Measurements from ENCODE around the gene PEA15. TPM values are rescaled to one million over a fixed set of nuclear protein-coding genes. Genes with fewer than 3 reads are reported as not detected.
A peak's percentile ranks its signal among the peaks of the same experiment; 100 is the strongest.

Gene PEA15
- total RNA-seq, 1 experiment from 2014 or later, result 240 TPM

DNA sequence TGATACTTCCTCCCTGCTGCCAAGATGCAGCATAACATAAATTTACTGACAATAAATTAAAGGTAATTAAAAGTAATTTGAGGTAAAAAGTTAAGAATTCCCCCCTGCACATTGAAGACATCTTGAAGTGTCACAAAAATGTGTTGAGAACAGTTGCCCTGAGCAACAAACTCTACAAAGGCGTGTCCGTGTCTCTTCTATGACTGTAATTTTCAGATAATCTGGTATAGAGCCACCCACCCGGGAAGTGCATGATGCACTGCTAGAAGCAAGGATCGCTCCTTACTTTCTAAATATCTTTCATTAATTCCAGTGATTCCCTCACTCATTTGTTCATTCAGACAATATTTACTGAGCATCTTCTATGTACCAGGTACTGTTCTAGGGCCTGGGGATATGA is 25.8 kb upstream of the PEA15 start:
- no peak for DNase-seq (ENCODE audit: low read depth)

DNA sequence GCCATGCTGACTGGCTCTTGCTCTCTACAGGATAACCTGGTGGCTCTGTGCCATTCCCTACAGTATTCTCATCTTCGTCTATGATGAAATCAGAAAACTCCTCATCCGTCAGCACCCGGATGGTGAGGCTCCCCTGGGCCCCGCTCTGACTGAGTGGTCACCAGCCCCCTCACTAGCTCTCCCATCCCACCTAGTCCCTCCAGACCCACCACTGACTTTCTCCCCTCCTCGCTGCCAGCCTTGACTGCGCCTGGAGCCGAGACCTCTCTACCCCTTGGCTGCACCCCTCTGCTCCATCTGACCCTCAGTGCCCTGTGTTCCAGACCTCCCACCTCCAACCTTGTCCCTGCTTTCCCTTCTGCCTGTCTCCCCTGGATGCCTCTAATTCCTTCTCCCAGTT is 18.9 kb upstream of the PEA15 start:
- DNase-seq (ENCODE audit: low read depth), result no peak

DNA sequence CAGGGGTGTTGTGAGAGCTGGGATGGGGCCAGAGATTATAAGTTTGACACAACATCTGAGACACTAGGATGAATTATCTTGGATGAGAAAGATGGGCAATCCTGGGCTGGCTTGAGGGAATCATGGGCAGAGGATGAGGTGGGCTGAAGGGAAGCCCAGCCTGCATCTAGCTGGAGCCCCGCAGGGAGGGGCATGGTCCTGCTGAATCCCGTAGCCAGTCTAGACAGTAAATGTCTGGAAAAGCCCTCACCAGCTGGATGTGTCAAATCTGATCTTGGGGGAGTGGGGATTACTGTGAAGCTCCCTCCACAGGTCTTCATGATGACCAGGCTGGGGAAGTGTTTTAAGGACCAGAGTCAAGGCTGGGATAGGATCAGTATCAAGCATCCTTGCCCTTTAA is 18.5 kb upstream of the PEA15 start:
- DNase-seq (ENCODE audit: low read depth), result no peak

DNA sequence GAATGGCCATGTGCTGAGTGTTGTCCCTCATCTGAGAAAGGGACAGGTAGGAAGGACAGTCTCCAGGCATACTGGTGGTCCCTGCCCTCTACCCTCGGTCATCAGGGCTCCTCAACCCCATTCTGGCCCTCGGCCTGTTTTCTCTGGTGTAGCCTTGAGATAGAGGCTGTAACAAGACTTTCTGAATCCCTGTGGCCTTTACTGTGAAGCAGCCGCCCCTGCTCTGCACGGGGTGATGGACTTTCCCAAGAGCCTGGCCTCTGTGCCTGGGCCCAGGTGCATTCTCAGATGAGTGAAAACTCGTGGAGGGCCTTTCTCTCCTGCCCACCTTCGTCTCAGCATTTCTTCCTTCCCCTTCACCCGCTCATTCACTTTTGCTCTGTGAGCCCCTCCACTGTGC is 17.8 kb upstream of the PEA15 start:
- no peak for DNase-seq (ENCODE audit: low read depth)

DNA sequence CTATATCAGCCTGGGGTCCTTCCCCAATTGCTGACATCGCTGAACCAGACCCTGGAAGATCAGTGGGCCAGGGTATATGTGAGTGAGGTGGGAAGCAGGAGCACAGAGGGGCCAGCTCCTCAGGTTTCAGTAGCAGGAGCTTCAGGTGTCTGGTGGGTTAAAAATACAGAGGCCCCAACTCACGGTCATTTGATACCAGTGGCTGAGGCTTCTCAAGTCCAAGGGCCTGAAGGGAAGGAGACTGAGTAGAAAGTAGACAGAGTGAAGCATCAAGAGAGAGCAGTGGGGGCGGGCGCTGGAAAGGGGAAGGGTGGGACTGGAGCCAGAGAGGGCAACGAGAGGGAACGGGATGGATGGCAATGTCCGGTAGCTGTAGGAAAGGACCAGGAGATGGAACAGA is 16.8 kb upstream of the PEA15 start:
- no peak for DNase-seq (ENCODE audit: low read depth)

DNA sequence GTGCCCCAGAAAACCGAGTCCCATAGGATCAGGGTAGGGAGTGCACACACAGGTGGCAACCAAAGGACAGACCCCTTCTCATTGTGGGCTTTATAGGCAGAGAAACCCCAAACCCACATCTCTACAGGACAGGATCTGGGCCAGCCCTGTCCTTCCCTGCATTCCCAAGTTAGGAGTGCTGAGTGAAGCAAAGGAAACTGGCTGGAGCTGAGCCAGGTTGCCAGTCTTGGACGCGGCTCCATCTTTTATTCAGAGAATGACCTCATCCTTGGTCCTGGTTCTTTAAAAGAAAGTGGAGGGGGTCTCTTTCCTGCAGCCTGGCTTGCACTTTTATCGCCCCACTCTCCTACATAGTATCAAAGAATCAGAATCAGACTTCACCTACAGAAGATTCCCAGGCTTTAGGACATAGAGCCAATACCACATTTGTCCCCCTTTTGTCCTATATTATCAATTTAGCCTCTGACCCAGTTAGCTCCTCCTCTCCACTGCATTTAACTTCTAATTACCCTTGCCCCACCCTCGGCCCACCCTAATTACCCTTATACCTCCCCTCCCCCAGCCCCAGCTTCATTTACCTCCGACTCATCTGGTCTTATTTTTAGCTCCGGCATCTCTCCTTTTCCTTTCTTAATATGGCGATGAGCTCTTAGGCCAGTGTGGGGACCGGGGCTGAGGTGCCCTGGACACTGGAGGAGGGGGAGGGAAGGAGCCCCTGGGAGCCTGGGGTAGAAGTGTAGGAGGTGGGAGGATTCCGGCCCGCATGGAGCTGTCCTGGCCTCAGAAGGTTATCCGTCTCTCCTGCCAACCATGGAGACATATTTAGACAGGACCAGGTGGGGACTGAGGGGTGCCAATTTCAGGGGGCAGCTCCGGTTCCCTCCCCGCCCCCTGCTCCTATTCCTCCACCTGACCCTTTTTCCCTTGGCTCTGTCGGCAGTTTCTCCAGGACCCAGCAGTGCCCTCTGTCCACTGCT is 15.2 kb upstream of the PEA15 start, which contains the start of gene CASQ1:
Gene CASQ1 (plus strand): TSS at position 927 of the 977 bp plus-strand sequence. CDS start 177 bp downstream, outside the sequence.
- peak; percentile 55 for DNase-seq (ENCODE audit: low read depth)

DNA sequence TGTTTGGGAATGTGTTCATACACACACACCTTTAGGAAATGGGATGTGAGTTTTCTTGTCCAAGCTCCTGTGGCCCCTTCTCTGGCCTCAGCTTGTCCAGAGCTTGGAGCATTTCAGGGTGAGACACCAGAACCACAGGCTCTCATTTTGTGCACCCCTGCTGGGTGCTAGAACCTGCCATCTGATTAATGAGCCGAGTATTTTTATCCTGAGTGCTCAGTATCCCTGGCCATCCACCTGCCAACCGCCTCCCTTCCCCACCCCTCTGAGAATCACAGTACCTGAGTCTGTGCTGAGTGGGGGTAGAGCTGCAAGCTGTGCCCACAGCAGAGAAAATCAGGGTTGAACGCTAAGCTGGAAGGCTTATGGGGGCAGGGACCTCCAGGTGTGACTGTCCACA is 13.4 kb upstream of the PEA15 start:
- no peak for DNase-seq (ENCODE audit: low read depth)

DNA sequence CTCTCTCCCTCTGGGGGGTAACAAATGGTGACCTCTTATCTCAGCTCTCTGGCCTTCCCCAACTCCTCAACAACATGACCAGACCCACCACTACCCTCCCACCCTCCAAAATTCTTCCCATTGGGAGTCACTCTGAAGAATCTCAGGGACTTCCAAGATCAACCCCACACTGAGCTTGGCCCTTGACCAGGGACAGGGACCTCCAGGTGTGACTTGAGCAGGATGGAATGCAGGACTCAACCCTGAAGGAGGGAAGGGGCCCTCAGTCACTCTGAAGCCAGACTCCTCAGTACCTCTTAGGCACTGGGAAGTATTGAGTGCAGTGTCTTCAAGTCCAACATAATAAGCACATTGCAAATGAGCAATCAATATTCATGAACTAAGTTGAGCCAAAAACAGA is 12.9 kb upstream of the PEA15 start:
- peak; percentile 26 for DNase-seq (ENCODE audit: low read depth)

DNA sequence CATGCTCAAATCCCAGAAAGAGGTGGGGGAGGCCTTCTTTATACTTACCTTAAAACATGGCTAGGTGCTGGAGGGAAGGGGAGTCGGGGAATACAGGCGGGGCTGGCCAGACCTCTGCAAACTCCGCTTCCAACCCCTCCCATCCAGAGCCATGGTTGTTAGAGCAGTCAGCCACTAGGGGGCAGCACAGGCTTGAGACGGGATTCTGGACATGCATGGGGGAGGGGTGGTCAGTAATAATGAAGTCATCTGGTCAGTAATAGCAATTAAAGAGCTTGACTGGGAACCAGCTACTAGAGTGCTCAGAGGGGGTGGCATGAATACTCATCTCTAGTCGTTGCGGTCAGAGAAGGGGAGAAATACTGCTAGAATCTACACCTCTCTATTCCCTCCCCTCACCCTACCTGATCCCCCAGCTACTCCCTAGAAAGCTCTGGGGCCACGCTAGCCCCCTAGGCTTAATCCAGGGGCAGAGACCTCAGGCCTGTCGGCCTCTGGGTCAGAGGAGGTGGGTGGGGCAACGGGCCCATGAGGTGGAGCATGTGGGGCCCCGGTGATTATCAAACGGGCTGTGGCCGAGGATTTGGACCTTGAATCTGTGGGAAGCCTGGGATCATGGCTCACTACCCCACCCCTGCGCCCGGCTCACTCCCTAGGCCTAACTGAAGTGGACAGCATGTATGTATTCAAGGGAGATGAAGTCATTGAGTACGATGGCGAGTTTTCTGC is 11.9 kb upstream of the PEA15 start:
- peak; percentile 85 for DNase-seq (ENCODE audit: low read depth)

DNA sequence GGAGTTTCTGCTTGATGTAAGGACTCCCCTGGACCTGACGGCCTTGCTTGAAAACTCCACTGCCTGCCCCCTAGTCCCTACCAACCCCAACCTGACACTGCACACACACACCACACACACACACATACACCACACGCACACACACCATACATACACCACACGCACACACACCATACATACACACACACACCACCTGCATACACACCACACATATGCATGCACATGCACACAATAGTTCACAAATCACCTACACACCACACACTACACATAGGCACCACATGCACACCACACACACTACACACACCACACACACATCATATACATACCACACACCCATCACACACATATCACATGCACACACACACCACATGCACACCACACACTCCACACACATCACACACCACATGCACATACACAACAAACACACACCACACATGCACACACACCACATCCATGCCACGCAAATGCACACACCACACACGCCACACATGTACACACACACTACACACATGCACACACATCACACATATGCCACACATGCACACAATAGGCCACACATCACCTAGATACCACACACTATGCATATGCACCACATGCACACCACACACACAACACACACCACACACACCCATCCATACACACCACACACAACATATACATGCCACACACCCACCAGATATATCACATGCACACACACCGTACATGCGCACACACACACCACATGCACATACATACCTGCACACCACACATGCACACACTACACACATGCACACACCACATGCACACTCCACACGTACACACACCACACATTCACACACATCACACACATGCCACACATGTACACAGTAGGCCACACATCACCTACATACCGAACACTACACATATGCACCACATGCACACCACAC is 11.1 kb upstream of the PEA15 start:
- no peak for DNase-seq (ENCODE audit: low read depth)

DNA sequence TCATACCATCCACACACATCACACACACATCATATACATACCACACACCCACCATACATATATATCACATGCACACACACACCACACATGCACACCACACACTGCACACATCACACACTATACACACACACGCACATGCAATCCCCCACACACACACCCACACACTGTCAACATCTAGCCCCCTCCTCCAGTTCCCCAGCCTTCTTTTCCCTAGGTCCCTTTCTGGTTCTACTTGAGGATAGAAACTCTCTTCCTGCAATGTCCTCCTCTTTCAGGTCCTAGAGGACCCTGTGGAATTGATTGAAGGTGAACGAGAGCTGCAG is 10.5 kb upstream of the PEA15 start:
- DNase-seq (ENCODE audit: low read depth), result no peak

DNA sequence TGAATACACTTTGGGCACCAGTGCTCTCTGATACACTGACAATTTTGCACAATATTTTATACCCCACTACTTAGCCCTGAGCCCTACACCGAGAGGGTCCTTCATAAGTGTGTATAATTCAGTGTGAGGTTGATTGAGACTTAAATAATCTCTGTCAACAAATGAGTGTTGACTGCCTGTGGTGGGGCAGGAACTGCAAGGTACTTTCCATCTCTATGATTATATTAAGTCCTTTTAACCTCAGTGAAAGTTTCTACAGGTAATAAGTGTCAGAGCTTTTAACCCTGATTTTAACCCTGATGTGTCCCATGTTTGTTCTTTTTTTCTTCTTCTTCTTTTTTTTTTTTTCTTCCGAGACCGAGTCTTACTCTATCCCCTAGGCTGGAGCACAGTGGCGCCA is 9.0 kb upstream of the PEA15 start:
- DNase-seq (ENCODE audit: low read depth), result no peak

DNA sequence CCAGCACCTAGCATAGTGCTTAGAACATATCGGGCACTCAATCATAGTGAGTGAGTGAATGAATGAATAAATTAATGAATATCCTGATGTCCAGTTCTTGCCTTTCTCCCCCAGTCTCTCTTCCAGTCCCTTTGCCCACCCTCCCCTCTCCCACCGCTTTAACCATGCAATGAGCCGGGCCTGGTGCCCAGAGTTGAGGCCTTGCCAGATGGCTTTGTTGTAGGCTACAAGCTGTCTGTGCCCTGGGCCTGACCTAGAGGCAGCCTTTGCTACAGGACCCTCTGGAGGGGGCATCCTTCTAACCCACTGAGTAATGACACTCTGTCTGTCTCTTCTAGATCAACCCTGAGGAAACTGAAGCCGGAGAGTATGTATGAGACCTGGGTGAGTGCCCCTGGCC is 8.0 kb upstream of the PEA15 start:
- DNase-seq (ENCODE audit: low read depth), result no peak

DNA sequence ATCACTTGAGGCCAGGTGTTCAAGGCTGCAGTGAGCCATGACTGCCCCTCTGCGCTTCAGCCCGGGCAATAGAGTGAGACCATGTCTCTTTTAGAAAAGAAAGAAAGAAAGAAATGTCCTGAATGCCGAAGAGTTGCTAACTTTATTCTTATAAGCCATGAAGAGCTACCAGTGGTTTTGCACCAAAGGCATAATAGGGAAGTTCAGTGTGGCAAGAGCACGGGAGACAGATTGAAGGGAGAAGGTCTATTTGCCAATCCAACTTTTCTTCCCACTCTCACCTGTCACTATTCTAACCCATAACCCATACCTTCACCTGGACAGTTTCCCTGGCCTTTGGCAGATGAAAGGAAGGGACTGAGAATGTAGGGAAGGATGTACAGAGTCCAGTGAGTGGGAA is 4.4 kb upstream of the PEA15 start:
- DNase-seq (ENCODE audit: low read depth), result no peak

DNA sequence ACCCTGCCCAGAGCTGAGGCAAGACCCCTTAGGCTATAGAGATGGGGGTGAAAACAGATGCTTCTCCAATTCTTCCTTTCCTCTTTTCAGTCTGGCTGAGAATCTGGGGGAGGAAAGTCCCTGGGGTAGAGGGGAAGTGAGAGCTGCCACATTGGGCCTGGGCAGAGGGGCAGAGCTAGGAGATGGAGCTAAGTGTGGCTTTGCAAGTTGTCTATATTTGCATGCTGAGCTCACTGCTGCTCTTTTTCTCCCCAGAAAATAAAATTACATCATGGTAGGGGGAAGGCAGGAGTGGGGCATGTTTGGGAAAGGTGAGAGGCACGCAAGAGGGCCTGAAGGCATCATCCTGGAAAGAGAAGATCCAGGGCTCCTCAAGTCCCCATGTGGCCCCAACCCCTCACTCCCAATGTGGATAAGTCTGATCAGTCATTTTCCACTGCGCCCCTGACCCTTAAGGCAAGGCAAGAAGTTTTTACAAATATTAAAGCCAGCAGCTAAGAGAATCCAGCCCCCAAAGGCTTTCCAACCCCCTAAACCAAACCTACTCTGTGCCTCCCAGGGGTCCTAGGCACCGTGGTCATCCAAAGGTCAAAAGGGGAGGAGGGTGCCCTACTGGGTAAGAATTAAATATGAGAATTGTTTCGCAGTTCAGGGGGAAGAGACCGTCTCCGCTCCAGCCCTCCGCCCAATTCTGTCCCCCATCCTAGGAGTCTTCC is 500 bp upstream of the PEA15 start:
- DNase-seq (ENCODE audit: low read depth), result no peak

DNA sequence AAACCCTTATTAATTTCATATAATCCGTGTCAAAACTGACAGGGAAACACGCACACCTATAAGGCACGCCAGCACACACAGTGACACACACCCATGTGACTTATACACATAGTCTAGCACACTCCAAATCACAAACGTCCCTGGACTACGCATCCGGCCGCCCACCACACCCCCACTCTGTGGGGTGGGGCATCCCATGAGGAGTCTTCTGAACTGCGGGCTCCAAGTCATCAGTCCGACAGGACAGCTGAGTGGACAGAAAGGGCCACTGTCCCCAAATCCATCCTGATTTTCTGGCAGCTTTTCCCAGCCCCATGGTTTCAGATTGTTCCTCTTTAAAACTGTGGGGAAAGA is 829 bp downstream of the PEA15 start:
- peak; percentile 78 for DNase-seq (ENCODE audit: low read depth)

DNA sequence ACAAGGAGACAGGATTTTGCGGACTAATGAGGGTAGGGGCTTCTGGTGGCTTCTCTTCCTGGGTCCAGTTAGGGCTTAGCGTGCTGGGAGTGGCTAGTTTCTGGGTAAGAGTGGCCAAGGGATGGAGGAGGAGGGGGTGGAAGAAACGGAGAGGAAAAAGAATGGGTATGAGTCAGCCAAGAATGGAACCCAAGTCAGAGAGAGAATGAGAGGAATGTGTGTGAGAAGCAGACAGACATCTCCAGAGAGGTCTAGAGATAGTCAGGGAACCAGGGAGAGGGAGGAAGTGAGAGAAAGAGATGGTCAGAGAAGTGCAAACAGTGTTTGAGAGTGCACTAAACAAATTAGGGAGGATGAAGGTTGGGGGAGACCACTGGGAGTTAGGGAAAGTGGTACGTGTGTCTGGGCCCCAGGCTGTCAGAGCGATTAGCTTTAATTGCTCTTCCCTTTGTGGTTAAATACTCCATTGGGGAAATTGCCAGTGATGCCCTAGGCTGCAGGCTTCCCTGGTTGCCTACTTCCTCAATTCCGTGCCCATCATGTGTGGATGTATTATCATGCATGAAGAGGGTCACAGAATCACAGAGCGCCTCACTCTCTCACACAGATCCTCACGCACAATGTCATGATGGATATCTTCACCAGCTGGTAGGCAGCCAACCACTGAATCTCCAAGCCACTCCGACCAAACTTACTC is 1.4 kb downstream of the PEA15 start:
- DNase-seq (ENCODE audit: low read depth), result peak; percentile 93

DNA sequence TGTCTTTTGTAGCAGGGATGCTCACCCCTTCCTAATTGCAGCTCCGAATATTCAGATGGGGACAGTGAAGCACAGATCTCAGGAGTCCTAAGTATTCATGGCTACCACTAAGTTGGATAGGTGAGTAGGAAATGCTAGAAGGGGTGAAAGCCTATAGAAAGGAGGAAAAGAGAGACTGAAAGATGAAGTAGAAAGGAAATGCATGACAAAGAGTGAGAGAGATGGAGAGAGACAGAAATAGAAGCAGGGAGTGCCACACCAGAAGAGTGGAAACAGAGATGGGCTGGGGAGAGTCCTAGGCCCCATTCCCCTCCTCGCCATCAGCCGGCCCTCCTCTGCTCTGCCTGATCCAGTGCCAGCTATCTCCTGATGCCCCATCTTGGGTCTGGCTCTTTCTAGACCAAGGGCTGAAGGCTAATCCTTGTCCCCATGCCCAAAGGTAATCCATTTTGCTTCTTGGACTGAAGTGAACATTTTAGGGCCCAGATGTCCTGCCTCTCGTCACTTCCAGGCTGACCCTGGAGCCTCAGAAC is 2.0 kb downstream of the PEA15 start:
- no peak for DNase-seq (ENCODE audit: low read depth)

DNA sequence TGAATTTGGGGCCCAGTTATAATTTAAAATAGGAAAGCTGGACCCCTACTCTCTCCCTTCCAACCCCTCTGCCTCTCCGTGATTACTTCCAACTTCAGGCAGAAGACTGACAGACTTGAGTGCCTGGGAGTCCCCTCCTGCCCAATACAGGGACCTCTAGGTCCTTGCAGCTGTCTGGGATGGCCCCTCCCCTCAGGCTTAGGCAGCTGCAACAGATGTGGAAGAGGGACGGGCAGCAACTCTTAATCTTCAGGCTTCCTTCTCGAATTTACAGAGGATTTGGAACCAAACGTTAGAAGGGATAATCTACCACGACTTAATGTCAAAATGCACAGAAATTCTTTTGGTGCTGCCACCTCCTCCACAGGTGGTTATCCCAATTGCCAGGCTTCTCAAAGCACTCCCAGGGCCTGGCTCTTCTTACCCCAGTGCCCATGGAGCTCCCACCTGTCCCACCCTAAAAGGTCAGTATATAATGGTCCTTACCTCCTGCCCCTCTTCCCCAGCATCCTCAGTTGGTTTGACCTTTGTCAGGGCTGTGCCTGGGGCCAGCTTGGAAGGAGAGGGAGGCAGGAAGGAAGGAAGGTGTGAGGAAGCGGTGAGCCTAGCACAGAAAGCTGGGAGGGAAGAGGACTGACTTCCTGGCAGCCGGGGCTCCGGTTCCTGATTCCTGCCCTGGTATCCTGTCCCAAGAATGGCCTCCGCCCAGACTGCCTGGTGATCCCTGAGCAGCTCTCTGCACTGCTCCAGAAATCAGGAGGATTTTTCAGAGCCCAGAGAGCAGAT is 2.8 kb downstream of the PEA15 start:
- no peak for DNase-seq (ENCODE audit: low read depth)
